Neural progenitor cell (in vitro differentiated cells): ENCODE data around the gene HSD17B8. TPM values are rescaled to one million over a fixed set of nuclear protein-coding genes. Genes with fewer than 3 reads are reported as not detected.

Experiments
- DNase-seq: peaks from one replicate; pipeline ENCODE4 v3.0.0-alpha.2; 2016; ENCODE audit warnings: low spot score
- H2AFZ ChIP-seq: fragments of 200-600 bp; sonication (generic); replicated peaks from 2 replicates; pipeline ENCODE4 v1.6.1; 2016; ENCODE audit warnings: antibody characterized with exemption
- H3F3A ChIP-seq: fragments of 200-600 bp; sonication (generic); 2 replicates; pipeline ENCODE4 v1.6.1; 2016; ENCODE audit warnings: antibody characterized with exemption, low read depth
- H3K27ac ChIP-seq: fragments of 200-600 bp; sonication (generic); 2 replicates; pipeline ENCODE4 v1.5.1; 2016; ENCODE audit warnings: mild to moderate bottlenecking
- H3K27me3 ChIP-seq: fragments of 200-600 bp; sonication (generic); 2 replicates; pipeline ENCODE4 v1.6.1; 2016; ENCODE audit warnings: mild to moderate bottlenecking, moderate library complexity
- H3K36me3 ChIP-seq: fragments of 200-600 bp; sonication (generic); 2 replicates; pipeline ENCODE4 v1.5.1; 2016
- H3K4me1 ChIP-seq: fragments of 200-600 bp; sonication (generic); 2 replicates; pipeline ENCODE4 v1.6.1; 2016; ENCODE audit warnings: mixed run types
- H3K4me2 ChIP-seq: fragments of 200-600 bp; sonication (generic); 2 replicates; pipeline ENCODE4 v1.6.1; 2016
- H3K4me3 ChIP-seq: fragments of 200-600 bp; sonication (generic); 2 replicates; pipeline ENCODE4 v1.5.1; 2016
- H3K79me2 ChIP-seq: fragments of 200-600 bp; sonication (generic); 2 replicates; pipeline ENCODE4 v1.6.1; 2016; ENCODE audit warnings: low read depth
- H3K9ac ChIP-seq: fragments of 200-600 bp; sonication (generic); 2 replicates; pipeline ENCODE4 v1.6.1; 2016
- H3K9me3 ChIP-seq: fragments of 200-600 bp; sonication (generic); 2 replicates; pipeline ENCODE4 v1.5.1; 2016; ENCODE audit warnings: low read depth
- H4K20me1 ChIP-seq: fragments of 200-600 bp; sonication (generic); 2 replicates; pipeline ENCODE4 v1.6.1; 2016; ENCODE audit warnings: low read depth
- H3K27ac Mint-ChIP-seq: 3 replicates; pipeline ENCODE4 v1.8.0; 2021; ENCODE audit warnings: mixed read lengths
- H3K27me3 Mint-ChIP-seq: 2 replicates; pipeline ENCODE4 v1.8.0; 2022; ENCODE audit warnings: low read depth, mild to moderate bottlenecking, inconsistent platforms, moderate library complexity, mixed read lengths; ENCODE audit not compliant: insufficient read depth
- H3K36me3 Mint-ChIP-seq: 3 replicates; pipeline ENCODE4 v1.8.0; 2021; ENCODE audit warnings: mixed read lengths
- H3K4me1 Mint-ChIP-seq: 3 replicates; pipeline ENCODE4 v1.8.0; 2021; ENCODE audit warnings: mixed read lengths
- H3K4me3 Mint-ChIP-seq: 3 replicates; pipeline ENCODE4 v1.8.0; 2021; ENCODE audit warnings: mild to moderate bottlenecking, moderate library complexity, mixed read lengths
- H3K9me3 Mint-ChIP-seq: 3 replicates; pipeline ENCODE4 v1.8.0; 2020; ENCODE audit warnings: mixed read lengths
- EZH2 ChIP-seq: fragments of 200-600 bp; sonication (generic); IDR thresholded peaks from 2 replicates; pipeline ENCODE4 v1.6.1; 2017; ENCODE audit warnings: antibody characterized with exemption, mild to moderate bottlenecking, moderate library complexity
- EZH2phosphoT487 ChIP-seq: fragments of 200-600 bp; sonication (generic); IDR thresholded peaks from 2 replicates; pipeline ENCODE4 v1.6.1; 2017; ENCODE audit warnings: antibody characterized with exemption
- total RNA-seq: library from RNA; depleted of rRNA; stranded (reverse); fragments of >200 nt; gene quantifications from 2 replicates; pipeline ENCODE4 v1.2.3, GENCODE V29; 2015; ENCODE audit warnings: low replicate concordance
- TF ChIP-seq, protein P1 (sequence below): fragments of 200-600 bp; sonication (generic); IDR thresholded peaks from 2 replicates; pipeline ENCODE4 v1.5.1; 2017; ENCODE audit warnings: antibody characterized with exemption, mild to moderate bottlenecking

The HSD17B8 gene
- total RNA-seq, 1 donor from 2014 or later, result 4.8 TPM

DNA sequence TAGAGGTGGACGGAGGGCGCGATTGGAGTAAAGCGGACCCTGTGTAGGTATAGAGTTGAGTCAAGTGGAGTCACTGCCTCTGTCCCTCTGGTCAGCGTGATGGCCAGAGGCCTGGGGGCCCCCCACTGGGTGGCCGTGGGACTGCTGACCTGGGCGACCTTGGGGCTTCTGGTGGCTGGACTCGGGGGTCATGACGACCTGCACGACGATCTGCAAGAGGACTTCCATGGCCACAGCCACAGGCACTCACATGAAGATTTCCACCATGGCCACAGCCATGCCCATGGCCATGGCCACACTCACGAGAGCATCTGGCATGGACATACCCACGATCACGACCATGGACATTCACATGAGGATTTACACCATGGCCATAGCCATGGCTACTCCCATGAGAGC lies 3.3 kb upstream of the HSD17B8 start:
- peak overlapping the region; percentile 99 for H3K4me3 Mint-ChIP-seq
- H3K4me1 Mint-ChIP-seq, result peaks cover 67% of the 10 kb centered on the region
- Histone ChIP-seq H3K27ac (peak overlapping the region; percentile 94), H3K9me3 (no peaks in the 10 kb centered on the region), H3K4me2 (peak overlapping the region; percentile 99), H2AFZ (peak overlapping the region; percentile 96), H3K79me2 (peaks cover 27% of the 10 kb centered on the region), H3K4me1 (peaks cover 30% of the 10 kb centered on the region), H3K4me3 (peak overlapping the region; percentile 88), H3K27me3 (peaks cover 7% of the 10 kb centered on the region), H3K36me3 (no peaks in the 10 kb centered on the region), H4K20me1 (peaks cover 64% of the 10 kb centered on the region), H3F3A (peaks cover 66% of the 10 kb centered on the region), H3K9ac (peak overlapping the region; percentile 93)
- peak overlapping the region; percentile 98 for H3K27ac Mint-ChIP-seq
- no peak for DNase-seq
- H3K9me3 Mint-ChIP-seq, result no peaks in the 10 kb centered on the region
- H3K36me3 Mint-ChIP-seq, result peaks cover 28% of the 10 kb centered on the region
- TF ChIP-seq, protein P1, sequence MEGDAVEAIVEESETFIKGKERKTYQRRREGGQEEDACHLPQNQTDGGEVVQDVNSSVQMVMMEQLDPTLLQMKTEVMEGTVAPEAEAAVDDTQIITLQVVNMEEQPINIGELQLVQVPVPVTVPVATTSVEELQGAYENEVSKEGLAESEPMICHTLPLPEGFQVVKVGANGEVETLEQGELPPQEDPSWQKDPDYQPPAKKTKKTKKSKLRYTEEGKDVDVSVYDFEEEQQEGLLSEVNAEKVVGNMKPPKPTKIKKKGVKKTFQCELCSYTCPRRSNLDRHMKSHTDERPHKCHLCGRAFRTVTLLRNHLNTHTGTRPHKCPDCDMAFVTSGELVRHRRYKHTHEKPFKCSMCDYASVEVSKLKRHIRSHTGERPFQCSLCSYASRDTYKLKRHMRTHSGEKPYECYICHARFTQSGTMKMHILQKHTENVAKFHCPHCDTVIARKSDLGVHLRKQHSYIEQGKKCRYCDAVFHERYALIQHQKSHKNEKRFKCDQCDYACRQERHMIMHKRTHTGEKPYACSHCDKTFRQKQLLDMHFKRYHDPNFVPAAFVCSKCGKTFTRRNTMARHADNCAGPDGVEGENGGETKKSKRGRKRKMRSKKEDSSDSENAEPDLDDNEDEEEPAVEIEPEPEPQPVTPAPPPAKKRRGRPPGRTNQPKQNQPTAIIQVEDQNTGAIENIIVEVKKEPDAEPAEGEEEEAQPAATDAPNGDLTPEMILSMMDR, result no peak
- TF ChIP-seq EZH2, result no peak
- TF ChIP-seq EZH2phosphoT487, result no peak
- H3K27me3 Mint-ChIP-seq, result peaks cover 11% of the 10 kb centered on the region

DNA sequence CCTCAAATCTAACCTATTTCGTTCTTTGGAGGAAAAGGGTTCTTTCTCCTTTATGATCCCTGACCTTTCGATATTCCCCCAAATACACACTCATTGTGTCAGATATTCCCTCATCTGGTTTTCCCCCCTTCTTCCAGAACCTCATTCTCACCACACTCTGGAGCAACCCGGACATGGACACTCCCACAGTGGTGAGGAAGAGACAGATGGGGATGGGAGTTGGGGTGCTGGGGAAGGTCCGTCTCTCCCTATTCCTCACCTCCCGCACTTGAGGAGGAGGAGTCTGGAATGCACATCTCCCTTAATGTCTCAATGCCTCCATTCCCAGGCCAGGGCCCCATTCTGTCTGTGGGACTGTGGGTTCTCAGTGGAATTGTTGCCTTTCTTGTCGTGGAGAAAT lies 2.5 kb upstream of the HSD17B8 start:
- Mint-ChIP-seq H3K27ac (peak overlapping the region; percentile 21), H3K4me1 (peaks cover 73% of the 10 kb centered on the region), H3K4me3 (peak overlapping the region; percentile 99), H3K36me3 (peaks cover 25% of the 10 kb centered on the region), H3K27me3 (peaks cover 9% of the 10 kb centered on the region), H3K9me3 (no peaks in the 10 kb centered on the region)
- peak overlapping the region; percentile 88 for H3K4me3 ChIP-seq
- H3K4me1 ChIP-seq, result peaks cover 38% of the 10 kb centered on the region
- peaks cover 8% of the 10 kb centered on the region for H3K27me3 ChIP-seq
- H4K20me1 ChIP-seq, result peaks cover 57% of the 10 kb centered on the region
- H3K9ac ChIP-seq, result no peak overlapping the region
- H3K4me2 ChIP-seq, result peak overlapping the region; percentile 99
- no peak overlapping the region for H3K27ac ChIP-seq
- TF ChIP-seq EZH2phosphoT487 (no peak), EZH2 (no peak)
- TF ChIP-seq, protein P1, result no peak
- DNase-seq, result no peak
- H3K9me3 ChIP-seq, result no peaks in the 10 kb centered on the region
- peaks cover 74% of the 10 kb centered on the region for H3F3A ChIP-seq
- H2AFZ ChIP-seq, result no peak overlapping the region
- H3K36me3 ChIP-seq, result no peaks in the 10 kb centered on the region
- H3K79me2 ChIP-seq, result peaks cover 27% of the 10 kb centered on the region

- H3K27me3 ChIP-seq, result peaks cover 8% of the 10 kb centered on the region
These were observed 1.7 kb upstream of the HSD17B8 start for GRCh38 chr6:33202799-33203198.

More at GRCh38 chr6:33202799-33203198, 1.7 kb upstream of the HSD17B8 start:
- no peak for TF ChIP-seq EZH2phosphoT487
- TF ChIP-seq, protein P1, result no peak
- no peak overlapping the region for H3K9ac ChIP-seq
- H3K27ac Mint-ChIP-seq, result peak overlapping the region; percentile 30
- no peak overlapping the region for H2AFZ ChIP-seq
- H3K36me3 Mint-ChIP-seq, result peaks cover 25% of the 10 kb centered on the region
- peaks cover 33% of the 10 kb centered on the region for H3K79me2 ChIP-seq
- H3K4me3 ChIP-seq, result no peak overlapping the region
- H3F3A ChIP-seq, result peaks cover 69% of the 10 kb centered on the region
- H3K4me3 Mint-ChIP-seq, result peak overlapping the region; percentile 99
- no peak overlapping the region for H3K27ac ChIP-seq
- H3K4me2 ChIP-seq, result no peak overlapping the region
- H3K9me3 ChIP-seq, result no peaks in the 10 kb centered on the region
- no peak for DNase-seq
- H3K9me3 Mint-ChIP-seq, result no peaks in the 10 kb centered on the region
- no peaks in the 10 kb centered on the region for H3K36me3 ChIP-seq
- H3K27me3 Mint-ChIP-seq, result peaks cover 9% of the 10 kb centered on the region
- peaks cover 69% of the 10 kb centered on the region for H3K4me1 Mint-ChIP-seq
- H4K20me1 ChIP-seq, result peaks cover 48% of the 10 kb centered on the region
- peaks cover 39% of the 10 kb centered on the region for H3K4me1 ChIP-seq
